IMR-90 (cell line): ENCODE data around the gene FBXW2. TPM values are rescaled to one million over a fixed set of nuclear protein-coding genes. Genes with fewer than 3 reads are reported as not detected.

ENCODE experiments used
- ATAC-seq: fragments of 200-7000 bp; cut with Tn5 transposase; 2 replicates; pipeline ENCODE4 v1.9.1; 2020; ENCODE audit warnings: low read depth, mild to moderate bottlenecking, moderate library complexity
- BruUV-seq: library from RNA; stranded (reverse); fragments of 400-500 nt; replicated peaks from 2 replicates; lab custom pipeline; 2021; lab: Mats Ljungman, UMichigan
- CTCF ChIA-PET: fragments of 300-600 bp; formaldehyde crosslinking; extraction: SDS; loops from one replicate; lab custom pipeline; 2021; ENCODE audit warnings: antibody characterized with exemption; lab: Yijun Ruan, JAX
- POLR2A ChIA-PET: fragments of 300-600 bp; sonication (Branson Sonifier 250); formaldehyde crosslinking; loops from one replicate; lab custom pipeline; 2022; ENCODE audit warnings: antibody characterized with exemption; ENCODE audit not compliant: unreplicated experiment; lab: Charles Lee
- DNase-seq: peaks from one replicate; pipeline ENCODE4 v3.0.0; 2013
- H2AFZ ChIP-seq: replicated peaks from 2 replicates; pipeline ENCODE3; 2013; ENCODE audit warnings: low read length, mild to moderate bottlenecking; ENCODE audit not compliant: poor library complexity
- H2AK5ac ChIP-seq: 2 replicates; pipeline ENCODE4 v1.6.1; 2013; ENCODE audit warnings: low read depth, low read length, inconsistent platforms
- H2AK9ac ChIP-seq: replicated peaks from 2 replicates; pipeline ENCODE3; 2013; ENCODE audit warnings: mild to moderate bottlenecking, low read depth, low read length, moderate library complexity; ENCODE audit not compliant: poor library complexity
- H2BK120ac ChIP-seq: 2 replicates; pipeline ENCODE4 v1.6.1; 2013; ENCODE audit warnings: low read depth, low read length, inconsistent platforms
- H2BK15ac ChIP-seq: 3 replicates; pipeline ENCODE4 v1.6.1; 2013; ENCODE audit warnings: low read depth, low read length, inconsistent platforms
- H2BK20ac ChIP-seq: 2 replicates; pipeline ENCODE4 v1.6.1; 2013; ENCODE audit warnings: low read depth, mild to moderate bottlenecking, inconsistent platforms, low read length, moderate library complexity
- H2BK5ac ChIP-seq: 2 replicates; pipeline ENCODE4 v1.6.1; 2013; ENCODE audit warnings: mild to moderate bottlenecking, low read depth, low read length, inconsistent platforms; ENCODE audit not compliant: poor library complexity, severe bottlenecking
- H3K14ac ChIP-seq: replicated peaks from 2 replicates; pipeline ENCODE4 v1.6.1; 2013; ENCODE audit warnings: low read depth, low read length, inconsistent platforms
- H3K18ac ChIP-seq: 2 replicates; pipeline ENCODE4 v1.6.1; 2013; ENCODE audit warnings: low read depth, low read length, control low read depth
- H3K23ac ChIP-seq: 2 replicates; pipeline ENCODE4 v1.6.1; 2013; ENCODE audit warnings: low read depth, low read length, inconsistent platforms
- H3K27ac ChIP-seq: 2 replicates; pipeline ENCODE4 v1.5.1; 2013; ENCODE audit warnings: mild to moderate bottlenecking, control low read depth, low read length; ENCODE audit not compliant: insufficient read depth
- H3K27me3 ChIP-seq: 2 replicates; pipeline ENCODE4 v1.6.1; 2013; ENCODE audit warnings: low read length; ENCODE audit not compliant: control insufficient read depth, insufficient read depth
- H3K36me3 ChIP-seq: 2 replicates; pipeline ENCODE4 v1.6.1; 2013; ENCODE audit warnings: low read length, mixed read lengths; ENCODE audit not compliant: control insufficient read depth, insufficient read depth
- H3K4ac ChIP-seq: 2 replicates; pipeline ENCODE4 v1.6.1; 2013; ENCODE audit warnings: low read depth, low read length, inconsistent platforms
- H3K4me1 ChIP-seq: 2 replicates; pipeline ENCODE4 v1.6.1; 2013; ENCODE audit warnings: low read length, mixed read lengths; ENCODE audit not compliant: control insufficient read depth, insufficient read depth
- H3K4me2 ChIP-seq: 2 replicates; pipeline ENCODE4 v1.6.1; 2013; ENCODE audit warnings: low read depth, mild to moderate bottlenecking, control low read depth, low read length, moderate library complexity
- H3K4me3 ChIP-seq: 2 replicates; pipeline ENCODE4 v1.5.1; 2013; ENCODE audit warnings: low read depth, mild to moderate bottlenecking, control low read depth, low read length, moderate library complexity; ENCODE audit not compliant: insufficient read depth
- H3K56ac ChIP-seq: 2 replicates; pipeline ENCODE4 v1.6.1; 2013; ENCODE audit warnings: low read length, inconsistent platforms; ENCODE audit not compliant: insufficient read depth; ENCODE audit errors: extremely low read depth
- H3K79me1 ChIP-seq, 2 experiments: 2 replicates each; pipeline ENCODE4 v1.6.1; 2013; ENCODE audit warnings: low read length in 2 of 2, inconsistent platforms in 1 of 2, low read depth in 1 of 2
- H3K9ac ChIP-seq: 2 replicates; pipeline ENCODE4 v1.6.1; 2013; ENCODE audit warnings: low read depth, low read length, control low read depth
- H3K9me1 ChIP-seq: 2 replicates; pipeline ENCODE4 v1.6.1; 2013; ENCODE audit warnings: low read length, inconsistent platforms; ENCODE audit not compliant: insufficient read depth
- H3K9me3 ChIP-seq: 2 replicates; pipeline ENCODE4 v1.6.1; 2013; ENCODE audit warnings: low read length; ENCODE audit not compliant: control insufficient read depth, insufficient read depth
- H4K20me1 ChIP-seq: 2 replicates; pipeline ENCODE4 v1.6.1; 2013; ENCODE audit warnings: low read length, inconsistent platforms; ENCODE audit not compliant: insufficient read depth
- H4K5ac ChIP-seq: 2 replicates; pipeline ENCODE4 v1.6.1; 2013; ENCODE audit warnings: mild to moderate bottlenecking, low read depth, low read length, control low read depth
- H4K8ac ChIP-seq, 2 experiments: 2 replicates each; pipeline ENCODE4 v1.6.1; 2013; ENCODE audit warnings: low read depth in 2 of 2, low read length in 2 of 2, control low read depth in 1 of 2, inconsistent platforms in 1 of 2
- H4K91ac ChIP-seq: 2 replicates; pipeline ENCODE4 v1.6.1; 2013; ENCODE audit warnings: low read depth, low read length, inconsistent platforms; ENCODE audit not compliant: insufficient read depth
- BHLHE40 ChIP-seq: fragments of 150-350 bp; IDR thresholded peaks from 2 replicates; pipeline ENCODE4 v1.6.1; 2016; ENCODE audit warnings: mild to moderate bottlenecking, low read depth, low read length
- CEBPB ChIP-seq: IDR thresholded peaks from 2 replicates; pipeline ENCODE4 v1.6.1; 2012; ENCODE audit warnings: low read depth, low read length, improper control_type of control experiment
- CHD1 ChIP-seq: IDR thresholded peaks from 2 replicates; pipeline ENCODE4 v1.6.1; 2012; ENCODE audit warnings: low read depth, low read length, improper control_type of control experiment
- ELK1 ChIP-seq: fragments of 150-350 bp; IDR thresholded peaks from 2 replicates; pipeline ENCODE4 v1.6.1; 2016; ENCODE audit warnings: low read depth, mild to moderate bottlenecking, low read length, moderate library complexity, borderline replicate concordance
- FOS ChIP-seq: fragments of 150-350 bp; IDR thresholded peaks from 2 replicates; pipeline ENCODE4 v1.6.1; 2016; ENCODE audit warnings: low read depth, low read length
- MAFK ChIP-seq: IDR thresholded peaks from 2 replicates; pipeline ENCODE4 v1.6.1; 2012; ENCODE audit warnings: low read depth, low read length, improper control_type of control experiment
- MAZ ChIP-seq: IDR thresholded peaks from 2 replicates; pipeline ENCODE4 v1.6.1; 2012; ENCODE audit warnings: low read depth, mild to moderate bottlenecking, low read length, improper control_type of control experiment, moderate library complexity, borderline replicate concordance
- MXI1 ChIP-seq: IDR thresholded peaks from 2 replicates; pipeline ENCODE4 v1.6.1; 2012; ENCODE audit warnings: low read depth, mild to moderate bottlenecking, low read length, moderate library complexity, borderline replicate concordance
- NFE2L2 ChIP-seq: fragments of 150-350 bp; IDR thresholded peaks from 2 replicates; pipeline ENCODE4 v1.6.1; 2016; ENCODE audit warnings: low read depth, mild to moderate bottlenecking, low read length
- POLR2A ChIP-seq: IDR thresholded peaks from 2 replicates; pipeline ENCODE4 v1.6.1; 2012; ENCODE audit warnings: mild to moderate bottlenecking, low read depth, low read length
- RAD21 ChIP-seq: IDR thresholded peaks from 2 replicates; pipeline ENCODE4 v1.6.1; 2012; ENCODE audit warnings: low read length, improper control_type of control experiment
- RCOR1 ChIP-seq: IDR thresholded peaks from 2 replicates; pipeline ENCODE4 v1.6.1; 2012; ENCODE audit warnings: mild to moderate bottlenecking, low read length, improper control_type of control experiment; ENCODE audit not compliant: insufficient replicate concordance
- RFX5 ChIP-seq: IDR thresholded peaks from 2 replicates; pipeline ENCODE4 v1.8.0; 2012; ENCODE audit warnings: low read depth, mild to moderate bottlenecking, low read length, moderate library complexity
- SMC3 ChIP-seq: fragments of 150-350 bp; IDR thresholded peaks from 2 replicates; pipeline ENCODE4 v1.6.1; 2016; ENCODE audit warnings: low read depth, mild to moderate bottlenecking, antibody characterized with exemption, low read length, moderate library complexity
- WGBS, 2 experiments: methylation state at CpG; one replicate each; pipeline versions ENCODE4 v1.1.5 to v1.1.7; 2013; ENCODE audit warnings: missing lambda C conversion rate in 2 of 2; ENCODE audit not compliant: insufficient read length in 1 of 2; ENCODE audit errors: extremely low coverage in 2 of 2; 5-methylcytosine and 5-hydroxymethylcytosine counted together
- dilution Hi-C: fragments of 300-500 bp; cut with HindIII; formaldehyde crosslinking; loops from one replicate; pipeline ENCODE4 v1.14.3; 2018; ENCODE audit warnings: low sequenced_read_pairs; ENCODE audit not compliant: unreplicated experiment
- in situ Hi-C: fragments of 300-500 bp; cut with MboI; formaldehyde crosslinking; loops from 3 replicates; pipeline ENCODE4 v1.14.3; 2019; ENCODE audit warnings: low sequenced_read_pairs, inconsistent platforms, mixed read lengths
- intact Hi-C: fragments of 100-400 bp; cut with micrococcal nuclease; formaldehyde crosslinking; loops from 2 replicates; pipeline ENCODE4 v1.10.0; 2022
- polyA plus RNA-seq, 3 experiments: library from polyadenylated mRNA; depleted of rRNA; stranded (reverse); fragments of >200 nt; gene quantifications; 2 replicates each; pipeline ENCODE4 v1.2.3, GENCODE V29; 2012; ENCODE audit warnings: low replicate concordance in 1 of 3
- total RNA-seq: library from RNA; depleted of rRNA; stranded (reverse); fragments of >200 nt; gene quantifications from 2 replicates; pipeline ENCODE4 v1.2.3, GENCODE V29; 2012
- TF ChIP-seq, protein P1 (sequence below): fragments of 150-350 bp; IDR thresholded peaks from 2 replicates; pipeline ENCODE4 v1.6.1; 2017; ENCODE audit warnings: mild to moderate bottlenecking, antibody characterized with exemption, low read length, low read depth
- TF ChIP-seq, protein P2 (sequence below): conservative IDR thresholded peaks from 2 replicates; pipeline ENCODE4 v1.5.1; 2012; ENCODE audit warnings: mild to moderate bottlenecking, low read depth, low read length, improper control_type of control experiment

FBXW2 gene
- total and polyA plus RNA-seq, 2 of the 4 experiments (the other 2 are of a cell fraction) = 27.1 to 43.5 TPM

DNA sequence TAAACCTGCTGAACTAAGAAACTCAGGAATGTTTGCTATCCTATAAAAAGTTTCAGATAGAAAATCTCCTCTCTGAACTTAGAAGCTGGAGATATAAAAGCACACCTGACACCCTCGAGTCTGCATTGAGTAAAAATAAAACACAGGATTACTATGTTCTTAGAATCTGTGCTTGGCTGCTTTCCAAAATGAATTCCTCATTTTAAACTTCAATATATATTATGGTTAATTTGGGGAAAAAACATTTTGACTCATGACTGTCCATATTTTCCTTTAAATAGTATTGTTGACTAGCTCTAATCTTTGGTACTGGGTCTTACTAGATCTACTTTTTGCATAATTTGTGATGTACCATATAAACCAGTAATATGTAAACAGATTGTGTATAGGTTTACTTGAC is 36.7 kb downstream of the FBXW2 start:
- Histone ChIP-seq H3K9me1 (0 out of 2 replicates have a peak, but pooled peaks cover 2% of the 10 kb centered on the region), H2BK120ac (no peak overlapping the region), H3K18ac (no peak overlapping the region), H2AK9ac (no peak overlapping the region), H3K14ac (no peak overlapping the region), H3K4me2 (no peak overlapping the region), H3K36me3 (peaks cover 7% of the 10 kb centered on the region), H4K5ac (no peak overlapping the region), H4K91ac (no peak overlapping the region), H2AFZ (no peak overlapping the region), H4K8ac (no peak overlapping the region), H3K4ac (no peak overlapping the region), H3K56ac (no peak overlapping the region), H3K27ac (no peak overlapping the region), H2BK20ac (no peak overlapping the region), H2BK15ac (no peak overlapping the region), H3K4me3 (no peak overlapping the region), H3K9ac (no peak overlapping the region), H3K27me3 (no peaks in the 10 kb centered on the region), H3K79me1 (peaks cover 0 to 20% of the 10 kb centered on the region in 2 experiments; a peak in 2 of 4 replicates), H2AK5ac (no peak overlapping the region), H2BK5ac (no peak overlapping the region), H4K20me1 (0 out of 2 replicates have a peak, but pooled peaks cover 3% of the 10 kb centered on the region), H3K23ac (no peak overlapping the region), H3K9me3 (no peaks in the 10 kb centered on the region), H3K4me1 (peaks cover 10% of the 10 kb centered on the region)
- TF ChIP-seq CHD1 (no peak), POLR2A (no peak), CEBPB (no peak), RFX5 (no peak), MAFK (no peak), MAZ (no peak), BHLHE40 (no peak), RCOR1 (no peak), FOS (no peak), MXI1 (no peak), ELK1 (no peak), SMC3 (no peak), RAD21 (no peak), NFE2L2 (no peak)
- TF ChIP-seq, protein P1, sequence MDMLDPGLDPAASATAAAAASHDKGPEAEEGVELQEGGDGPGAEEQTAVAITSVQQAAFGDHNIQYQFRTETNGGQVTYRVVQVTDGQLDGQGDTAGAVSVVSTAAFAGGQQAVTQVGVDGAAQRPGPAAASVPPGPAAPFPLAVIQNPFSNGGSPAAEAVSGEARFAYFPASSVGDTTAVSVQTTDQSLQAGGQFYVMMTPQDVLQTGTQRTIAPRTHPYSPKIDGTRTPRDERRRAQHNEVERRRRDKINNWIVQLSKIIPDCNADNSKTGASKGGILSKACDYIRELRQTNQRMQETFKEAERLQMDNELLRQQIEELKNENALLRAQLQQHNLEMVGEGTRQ = no peak
- TF ChIP-seq, protein P2, sequence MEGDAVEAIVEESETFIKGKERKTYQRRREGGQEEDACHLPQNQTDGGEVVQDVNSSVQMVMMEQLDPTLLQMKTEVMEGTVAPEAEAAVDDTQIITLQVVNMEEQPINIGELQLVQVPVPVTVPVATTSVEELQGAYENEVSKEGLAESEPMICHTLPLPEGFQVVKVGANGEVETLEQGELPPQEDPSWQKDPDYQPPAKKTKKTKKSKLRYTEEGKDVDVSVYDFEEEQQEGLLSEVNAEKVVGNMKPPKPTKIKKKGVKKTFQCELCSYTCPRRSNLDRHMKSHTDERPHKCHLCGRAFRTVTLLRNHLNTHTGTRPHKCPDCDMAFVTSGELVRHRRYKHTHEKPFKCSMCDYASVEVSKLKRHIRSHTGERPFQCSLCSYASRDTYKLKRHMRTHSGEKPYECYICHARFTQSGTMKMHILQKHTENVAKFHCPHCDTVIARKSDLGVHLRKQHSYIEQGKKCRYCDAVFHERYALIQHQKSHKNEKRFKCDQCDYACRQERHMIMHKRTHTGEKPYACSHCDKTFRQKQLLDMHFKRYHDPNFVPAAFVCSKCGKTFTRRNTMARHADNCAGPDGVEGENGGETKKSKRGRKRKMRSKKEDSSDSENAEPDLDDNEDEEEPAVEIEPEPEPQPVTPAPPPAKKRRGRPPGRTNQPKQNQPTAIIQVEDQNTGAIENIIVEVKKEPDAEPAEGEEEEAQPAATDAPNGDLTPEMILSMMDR = no peak
- DNase-seq = no peak
- no TSS peak for BruUV-seq
- dilution Hi-C loops (no loop called here), in situ Hi-C loops (loop anchor here (10.0 to 25.0 kb wide), 2 partner anchors 308 to 631 kb away; no protein-coding TSS in a partner anchor), intact Hi-C loops (loop anchor here (2.0 to 5.0 kb wide), 4 partner anchors 180 to 441 kb away; partner anchors contain the start of gene CNTRL)
- POLR2A ChIA-PET = no interaction called here
- no peak for ATAC-seq
- CTCF ChIA-PET = interaction anchor here (1.2 to 1.8 kb wide), 5 partner anchors 11 to 306 kb away, joined by 3 to 7 read pairs (median 5); no protein-coding TSS in a partner anchor
- no CpG with 5 or more reads among the region's 1 CpG for WGBS, 2 experiments
